HT1080 (cell line): ENCODE data around the gene BRSK2. TPM values are rescaled to one million over a fixed set of nuclear protein-coding genes. Genes with fewer than 3 reads are reported as not detected.
"Not testable (repeated sequence)": the region's sequence is repeated elsewhere in the genome, so short reads cannot be mapped to it uniquely, and the experiment has no call there.

ENCODE experiments used
- DNase-seq: peaks from one replicate; pipeline ENCODE4 v3.0.0-alpha.2; 2015; ENCODE audit warnings: low read depth
- total RNA-seq: library from RNA; depleted of rRNA; stranded (reverse); fragments of >200 nt; shearing (Covaris generic); gene quantifications from 2 replicates; pipeline ENCODE4 v1.2.3, GENCODE V29; 2014

The BRSK2 gene
- total RNA-seq, 1 experiment from 2014 or later = 0.58 TPM

DNA sequence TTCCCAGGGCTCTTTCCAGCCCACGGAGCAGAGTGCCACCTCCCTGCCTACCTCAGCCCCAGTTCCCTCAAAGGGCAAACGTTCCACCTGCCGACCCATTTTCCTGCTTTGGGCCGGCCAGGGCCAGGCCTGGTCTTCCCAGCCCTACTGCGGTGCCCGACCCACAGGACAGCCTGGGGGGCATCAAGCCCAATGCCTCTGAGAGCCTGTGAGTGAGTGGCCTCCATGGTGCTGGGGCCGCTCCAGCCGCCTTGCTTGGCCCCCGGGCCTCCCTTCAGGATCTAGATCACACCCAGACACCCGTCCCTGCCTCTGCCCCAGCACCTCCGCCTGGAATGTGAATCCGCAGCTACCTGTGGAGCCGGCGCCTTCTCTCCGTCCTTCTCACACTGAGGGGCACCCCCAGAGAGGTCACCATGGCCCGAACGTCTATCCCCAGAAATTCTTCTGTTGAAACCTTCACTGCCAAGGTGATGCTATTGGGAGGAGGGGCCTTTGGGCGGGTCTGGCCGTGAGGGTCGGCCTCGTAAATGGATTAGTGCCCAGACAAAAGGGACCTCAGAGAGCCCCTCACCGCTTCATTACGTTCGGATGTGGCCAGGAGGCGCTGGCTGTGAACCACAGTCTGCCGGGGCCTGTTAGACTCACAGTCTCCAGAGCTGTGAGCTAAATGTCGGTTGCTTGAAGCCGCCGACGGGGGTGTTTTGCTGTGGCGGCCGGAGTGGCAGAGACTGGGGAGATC is 36.2 kb upstream of the BRSK2 start:
- no peak for DNase-seq

DNA sequence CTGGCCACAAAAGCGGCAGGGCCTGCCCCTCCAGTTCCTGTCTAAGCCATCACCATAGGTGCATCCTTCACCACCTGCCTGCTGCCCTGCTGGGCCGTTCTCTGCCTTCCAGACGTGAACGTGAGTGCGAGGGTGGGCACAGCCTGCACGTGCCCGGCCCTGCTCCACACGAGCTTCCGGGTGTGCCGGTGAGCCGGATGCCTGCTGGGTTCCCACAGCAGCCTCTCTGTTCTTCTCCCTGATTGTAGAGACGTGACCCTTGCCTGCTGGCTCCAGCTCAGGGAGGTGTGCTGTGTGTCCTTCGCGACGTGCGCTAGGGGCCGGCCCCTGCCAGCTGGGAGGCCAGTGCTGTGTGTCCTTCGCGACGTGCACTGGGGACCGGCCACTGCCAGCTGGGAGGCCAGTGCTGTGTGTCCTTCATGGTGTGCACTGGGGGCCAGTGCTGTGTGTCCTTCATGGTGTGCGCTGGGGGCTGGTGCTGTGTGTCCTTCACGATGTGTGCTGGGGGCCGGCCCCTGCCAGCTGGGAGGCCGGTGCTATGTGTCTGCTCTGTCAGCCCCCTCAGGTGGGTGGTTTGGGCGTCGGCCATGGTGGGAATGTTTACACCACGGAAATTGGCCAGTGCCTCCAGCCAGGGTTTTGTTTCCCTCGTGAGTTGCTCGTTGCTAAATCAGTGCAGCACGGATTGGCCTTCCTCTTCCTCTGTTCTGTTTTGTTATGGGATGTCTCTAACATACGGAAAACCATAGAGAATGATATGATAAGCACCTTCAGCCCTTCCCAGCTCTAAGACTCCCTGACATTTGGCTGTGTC is 35.4 kb upstream of the BRSK2 start:
- no peak for DNase-seq

DNA sequence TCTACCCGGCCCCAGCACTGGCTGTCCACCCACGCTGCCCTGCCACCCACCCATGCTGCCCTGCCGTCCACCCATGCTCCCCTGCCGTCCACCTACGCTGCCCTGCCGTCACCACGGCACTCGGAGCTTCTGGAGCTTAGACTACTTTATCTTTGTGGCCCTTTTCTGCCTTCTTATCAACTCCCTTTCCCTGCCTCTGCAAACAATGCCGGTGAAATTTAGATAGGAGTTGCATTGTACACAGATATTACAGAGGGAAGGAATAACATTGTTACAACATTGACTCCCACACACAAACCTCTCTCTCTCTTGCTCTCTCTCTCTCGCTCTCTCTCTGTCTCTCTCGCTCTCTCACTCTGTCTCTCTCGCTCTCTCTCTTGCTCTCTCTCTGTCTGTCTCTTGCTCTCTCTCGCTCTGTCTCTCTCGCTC is 33.7 kb upstream of the BRSK2 start:
- DNase-seq = no peak

DNA sequence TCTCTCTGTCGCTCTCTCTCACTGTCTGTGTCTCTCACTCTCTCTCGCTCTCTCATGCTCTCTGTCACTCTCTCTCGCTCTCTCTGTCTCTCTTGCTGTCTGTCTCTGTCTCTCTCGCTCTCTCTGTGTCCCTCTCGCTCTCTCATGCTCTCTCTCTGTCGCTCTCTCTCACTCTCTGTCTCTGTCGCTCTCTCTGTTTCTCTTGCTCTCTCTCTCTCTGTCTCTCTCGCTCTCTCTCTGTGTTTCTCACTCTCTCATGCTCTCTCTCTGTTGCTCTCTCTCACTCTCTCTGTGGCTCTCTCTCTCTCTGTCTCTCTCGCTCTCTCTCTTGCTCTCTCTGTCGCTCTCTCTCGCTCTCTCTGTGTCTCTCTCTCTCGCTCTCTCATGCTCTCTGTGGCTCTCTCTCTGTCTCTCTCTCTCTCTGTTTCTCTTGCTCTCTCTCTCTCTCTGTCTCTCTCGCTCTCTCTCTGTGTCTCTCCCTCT is 33.2 kb upstream of the BRSK2 start:
- DNase-seq = no peak

DNA sequence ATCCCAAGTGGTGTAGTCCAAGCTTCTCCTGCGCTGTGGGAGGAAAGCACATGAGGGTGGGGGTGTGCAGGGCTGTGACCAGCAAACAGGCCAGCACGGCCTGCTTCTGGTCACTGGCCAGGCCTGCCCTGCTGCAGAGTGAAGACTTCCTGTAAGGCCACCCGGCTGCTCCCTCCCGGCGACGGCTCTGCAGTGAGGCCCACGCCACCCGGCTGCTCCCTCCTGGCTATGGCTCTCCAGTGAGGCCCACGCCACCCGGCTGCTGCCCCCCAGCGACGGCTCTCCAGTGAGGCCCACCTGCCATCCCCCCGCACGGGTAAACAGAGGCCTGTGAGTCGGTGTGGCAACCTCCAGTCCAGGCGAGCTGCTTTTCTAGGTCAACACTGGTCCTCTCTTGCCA is 31.4 kb upstream of the BRSK2 start:
- no peak for DNase-seq

DNA sequence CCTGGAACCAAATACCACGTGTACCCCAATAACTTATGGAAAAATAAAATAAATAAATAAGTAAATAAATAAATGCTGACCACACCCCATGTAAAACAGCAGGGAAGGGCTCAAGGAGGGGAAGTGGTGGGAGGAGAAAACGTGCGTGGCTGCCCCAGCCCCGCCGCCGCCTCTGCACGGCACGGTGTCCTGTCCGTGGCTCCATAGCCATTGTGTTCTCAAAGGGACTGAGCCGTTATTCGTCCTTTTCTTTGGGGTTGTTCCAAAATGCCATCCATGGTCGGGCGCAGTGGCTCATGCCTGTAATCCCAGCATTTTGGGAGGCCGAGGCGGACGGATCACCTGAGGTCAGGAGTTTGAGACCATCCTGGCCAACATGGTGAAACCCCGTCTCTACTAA is 30.8 kb upstream of the BRSK2 start:
- DNase-seq = not testable (repeated sequence)

DNA sequence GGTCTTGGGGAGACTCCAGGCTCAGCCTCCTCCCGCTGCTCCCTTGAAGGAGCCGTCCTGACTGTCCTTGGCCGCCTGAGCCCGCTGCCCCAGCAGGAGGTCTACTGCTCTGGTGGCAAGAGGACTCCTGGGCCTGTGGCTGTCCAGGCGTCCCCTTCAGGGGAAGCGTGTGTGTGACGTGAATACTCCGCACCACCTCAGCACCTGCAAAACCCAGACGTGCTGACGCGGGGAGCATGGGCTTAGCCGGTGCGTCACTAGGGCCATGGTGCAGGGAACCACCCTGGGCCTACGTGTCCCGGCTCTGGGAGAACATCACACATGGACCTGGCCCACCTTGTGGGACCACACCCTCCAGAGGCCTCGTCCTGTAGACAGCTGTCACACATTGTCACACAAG is 30.2 kb upstream of the BRSK2 start:
- no peak for DNase-seq

DNA sequence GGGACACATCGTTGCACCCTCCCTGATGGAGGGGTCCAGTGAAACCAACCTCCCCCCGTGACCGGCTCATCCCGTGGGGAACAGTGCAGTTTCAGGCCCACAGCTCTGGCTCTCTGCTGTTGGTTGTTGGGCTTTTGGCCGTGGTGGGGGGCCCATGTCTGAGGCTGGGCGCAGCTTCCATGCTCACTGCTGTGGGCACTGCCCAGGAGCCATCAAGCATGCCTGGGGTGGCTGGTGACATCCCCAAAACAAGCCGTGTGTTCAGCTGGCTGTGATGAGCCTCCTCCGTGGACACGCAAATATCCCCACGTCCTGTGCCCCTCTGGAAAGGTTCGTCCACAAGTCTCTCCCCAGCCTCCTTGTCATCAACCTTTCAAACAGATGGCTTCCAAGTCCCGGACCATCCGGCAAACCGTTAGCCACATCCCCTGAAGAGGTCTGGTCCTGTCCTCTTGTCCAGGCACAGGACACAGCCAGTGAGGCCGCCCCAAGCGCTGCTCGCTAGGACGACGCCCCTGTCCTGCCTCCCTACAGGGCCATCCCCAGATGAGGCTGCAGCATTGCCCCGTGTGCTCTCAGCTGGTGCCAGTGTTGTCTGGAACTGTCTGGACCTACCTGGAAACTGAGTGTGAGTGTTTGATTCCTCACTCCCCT is 29.4 kb upstream of the BRSK2 start:
- DNase-seq = no peak

DNA sequence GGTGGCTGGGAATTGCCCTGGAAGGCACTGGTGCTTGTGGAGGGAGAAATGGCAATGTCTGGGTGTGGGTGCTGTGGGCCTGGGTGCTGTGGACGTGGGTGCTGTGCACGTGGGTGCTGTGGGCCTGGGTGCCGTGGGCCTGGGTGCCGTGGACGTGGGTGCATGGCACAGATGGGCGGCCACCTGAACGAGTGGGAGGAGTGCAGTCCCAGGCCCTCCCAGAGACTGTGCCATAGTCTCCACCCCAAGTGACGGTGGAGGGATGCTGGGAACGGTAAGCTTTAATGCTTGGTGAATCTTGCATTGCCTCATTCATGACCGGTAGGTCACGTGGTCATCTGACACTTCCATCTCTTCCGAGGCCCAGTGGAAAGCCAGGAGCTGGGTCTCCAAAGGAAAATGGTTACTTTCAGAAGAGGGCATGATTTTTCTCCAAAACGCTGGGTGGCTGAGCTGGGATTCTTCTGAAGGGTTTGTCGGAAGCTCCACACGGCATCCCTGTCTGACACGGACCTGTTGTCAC is 28.8 kb upstream of the BRSK2 start:
- no peak for DNase-seq

DNA sequence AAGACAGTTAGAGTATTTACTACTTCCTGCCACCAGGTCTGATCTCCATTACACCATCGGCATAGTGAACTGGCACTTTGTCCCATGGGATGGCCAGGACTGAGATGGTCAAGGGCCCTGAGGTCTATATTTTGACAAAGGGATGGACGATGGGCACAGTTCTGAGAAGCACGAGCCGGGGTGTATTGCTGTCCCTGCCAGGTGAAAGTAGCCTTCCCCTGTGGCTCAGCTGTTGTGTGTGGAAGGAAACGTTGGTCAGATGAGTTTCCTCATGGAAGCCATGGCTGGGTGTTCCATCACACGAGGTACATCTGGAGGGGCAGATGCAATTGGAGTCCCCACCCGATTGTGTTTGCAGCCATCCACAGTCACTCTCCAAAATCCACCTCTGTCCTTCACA is 27.9 kb upstream of the BRSK2 start:
- DNase-seq = no peak

DNA sequence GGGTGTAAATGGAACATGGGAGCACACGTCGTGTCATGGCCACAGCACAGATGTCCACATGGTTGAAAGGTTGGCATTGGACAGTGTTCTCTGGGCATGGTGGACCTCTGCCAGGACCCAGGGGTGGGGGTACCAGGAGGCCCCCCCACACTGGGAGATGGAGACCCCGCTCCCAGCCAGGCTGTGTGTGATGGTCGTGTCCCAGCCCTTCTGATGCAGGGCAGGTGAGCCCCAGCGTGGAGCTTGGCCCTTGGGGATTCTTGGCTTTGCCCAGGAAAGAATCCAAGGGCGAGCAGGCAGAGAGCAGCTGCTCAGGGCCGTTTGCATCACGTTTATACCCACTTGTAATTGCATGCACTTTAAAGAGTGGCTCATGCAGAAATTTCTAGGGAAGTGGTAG is 22.0 kb upstream of the BRSK2 start:
- no peak for DNase-seq

DNA sequence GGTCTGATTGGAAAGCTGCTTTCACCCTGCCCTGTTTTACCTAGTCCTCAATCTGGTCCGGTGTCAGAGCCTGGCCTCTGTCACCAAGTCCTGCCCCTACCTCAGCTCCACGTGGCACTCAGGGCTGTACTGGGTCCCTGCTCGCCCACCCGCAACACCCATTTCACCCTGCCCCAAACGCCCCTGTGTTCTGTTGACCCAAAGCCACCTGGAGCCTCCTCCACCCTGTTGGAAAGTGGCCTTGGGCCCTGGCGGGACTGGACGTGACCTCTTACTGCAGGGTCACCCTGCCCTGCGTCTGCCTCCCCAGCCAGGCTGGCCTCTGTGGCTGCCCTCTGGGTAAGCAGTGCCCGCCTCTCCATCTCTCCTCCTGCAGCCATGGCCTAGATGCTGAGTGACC is 21.5 kb upstream of the BRSK2 start:
- DNase-seq = no peak

DNA sequence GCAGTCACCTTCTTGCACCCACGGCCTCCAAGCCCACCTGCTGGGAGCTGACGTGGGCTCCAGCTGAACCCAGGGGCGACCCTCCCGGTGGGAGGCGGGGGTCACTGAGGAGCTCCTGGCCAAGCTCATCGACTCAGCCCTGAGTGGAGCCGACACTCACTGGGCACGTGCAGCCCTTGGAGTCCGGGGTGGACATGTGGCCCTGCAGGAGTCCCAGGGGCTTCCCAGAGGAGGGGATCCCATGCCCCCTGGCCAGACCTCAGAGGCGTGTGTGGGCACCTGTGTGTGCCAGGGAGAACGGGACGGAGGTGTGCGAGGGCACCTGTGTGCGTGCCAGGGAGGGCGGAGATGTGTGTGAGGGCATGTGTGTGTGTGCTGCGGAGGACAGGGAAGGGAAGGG is 20.8 kb upstream of the BRSK2 start:
- DNase-seq = no peak

DNA sequence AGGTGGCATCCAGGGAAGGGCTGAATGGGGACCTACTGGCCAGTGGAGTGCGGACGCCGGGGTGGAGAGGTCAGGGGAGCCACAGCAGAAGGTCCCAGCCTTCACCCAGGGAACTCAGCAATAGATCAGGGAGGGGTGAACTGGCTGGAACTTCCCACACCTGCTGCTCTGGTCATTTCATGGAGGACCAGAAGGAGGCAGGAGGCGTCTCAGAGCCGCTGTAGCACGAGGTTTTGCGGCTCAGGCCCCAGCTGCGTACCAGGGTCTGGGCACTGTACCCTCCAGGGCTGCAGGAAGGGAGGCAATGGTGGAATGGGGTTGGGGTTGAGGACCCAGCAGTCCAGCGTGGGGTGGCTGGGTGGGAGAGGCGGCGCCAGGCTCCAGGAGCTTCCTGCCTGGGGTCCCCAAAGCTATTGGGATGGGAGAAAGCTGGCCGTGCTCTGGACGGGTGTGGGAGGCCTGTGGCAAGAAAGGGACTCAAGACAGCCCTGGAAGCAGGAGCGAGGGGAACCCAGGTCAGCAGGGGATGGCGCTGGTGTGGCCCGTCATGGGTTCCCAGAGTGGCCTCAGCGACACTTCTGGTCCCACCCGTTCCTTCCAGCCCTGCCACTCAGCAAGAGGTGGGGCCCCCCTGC is 20.2 kb upstream of the BRSK2 start:
- DNase-seq = no peak

DNA sequence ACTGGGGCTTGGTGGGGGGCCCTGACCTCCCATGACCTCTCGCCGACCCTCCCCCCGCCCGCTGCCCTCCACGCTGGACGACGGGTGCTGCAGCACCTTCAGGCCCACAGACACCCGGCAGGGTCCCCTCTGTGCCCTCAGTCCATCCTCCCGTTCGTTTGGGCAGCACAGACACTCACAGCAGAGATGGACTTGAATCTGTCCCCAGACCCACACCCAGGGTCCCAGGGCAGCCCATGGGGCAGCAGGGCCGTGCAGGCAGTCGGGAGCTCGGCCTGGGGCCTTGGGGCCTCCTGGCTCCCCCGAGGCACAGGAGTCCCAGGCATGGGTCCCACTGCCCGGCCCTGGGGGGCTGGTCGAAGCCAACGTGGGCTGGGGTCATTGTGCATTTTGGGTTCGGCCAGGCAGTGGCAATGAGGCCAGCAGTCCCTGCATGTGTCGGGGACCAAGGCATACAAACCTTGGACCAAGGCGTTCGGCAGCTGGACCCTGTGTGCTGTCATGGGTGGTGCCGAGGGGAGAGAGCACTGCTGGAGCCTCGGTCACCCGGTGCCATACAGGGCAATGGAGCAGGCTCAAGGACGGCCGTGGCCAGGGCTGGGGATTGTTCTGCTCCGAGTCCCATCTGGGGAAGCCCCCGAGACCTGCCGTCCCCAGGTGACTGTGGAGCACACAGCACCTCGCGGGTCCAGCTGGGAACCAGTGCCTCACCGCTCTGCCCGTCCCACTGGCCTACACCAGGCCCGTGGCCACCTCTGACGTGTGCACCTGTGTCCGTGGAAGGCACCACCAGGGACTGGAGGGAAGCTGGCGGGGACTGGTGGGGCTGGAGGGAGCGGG is 19.3 kb upstream of the BRSK2 start:
- DNase-seq = no peak

DNA sequence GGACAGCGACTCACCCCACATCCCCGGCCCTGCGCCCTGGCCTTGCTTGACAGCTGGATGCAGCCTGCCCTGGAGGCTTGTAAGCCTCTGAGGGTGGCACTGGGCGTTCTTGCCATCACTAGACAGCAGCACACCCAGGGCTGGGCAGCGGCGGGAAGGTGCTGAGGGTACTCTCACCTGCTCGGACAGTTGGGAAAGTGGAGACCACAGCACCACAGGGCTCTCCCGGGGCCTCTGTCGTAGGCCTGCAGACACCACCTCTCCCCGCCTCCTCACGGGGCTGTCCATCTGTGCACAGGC is 18.8 kb upstream of the BRSK2 start:
- DNase-seq = no peak

DNA sequence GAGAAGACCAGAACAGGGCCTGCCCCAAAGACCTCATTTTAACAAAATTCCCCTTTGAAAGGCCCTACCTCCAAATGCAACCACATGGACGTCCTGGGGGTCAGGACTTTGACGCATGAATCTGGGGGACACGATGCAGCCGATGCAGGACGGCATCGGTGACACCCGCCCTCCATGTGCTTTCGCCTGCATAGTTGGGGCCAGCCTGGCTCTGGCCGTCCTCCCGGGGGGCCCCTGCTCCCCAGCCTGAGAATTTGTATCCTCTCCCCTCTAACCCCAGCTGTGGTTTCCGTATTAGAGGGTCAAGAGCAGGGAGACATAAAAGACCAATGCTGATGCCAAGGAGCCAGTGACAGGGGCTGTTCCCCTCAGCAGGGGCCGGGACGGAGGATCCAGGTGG is 18.4 kb upstream of the BRSK2 start:
- DNase-seq = no peak

DNA sequence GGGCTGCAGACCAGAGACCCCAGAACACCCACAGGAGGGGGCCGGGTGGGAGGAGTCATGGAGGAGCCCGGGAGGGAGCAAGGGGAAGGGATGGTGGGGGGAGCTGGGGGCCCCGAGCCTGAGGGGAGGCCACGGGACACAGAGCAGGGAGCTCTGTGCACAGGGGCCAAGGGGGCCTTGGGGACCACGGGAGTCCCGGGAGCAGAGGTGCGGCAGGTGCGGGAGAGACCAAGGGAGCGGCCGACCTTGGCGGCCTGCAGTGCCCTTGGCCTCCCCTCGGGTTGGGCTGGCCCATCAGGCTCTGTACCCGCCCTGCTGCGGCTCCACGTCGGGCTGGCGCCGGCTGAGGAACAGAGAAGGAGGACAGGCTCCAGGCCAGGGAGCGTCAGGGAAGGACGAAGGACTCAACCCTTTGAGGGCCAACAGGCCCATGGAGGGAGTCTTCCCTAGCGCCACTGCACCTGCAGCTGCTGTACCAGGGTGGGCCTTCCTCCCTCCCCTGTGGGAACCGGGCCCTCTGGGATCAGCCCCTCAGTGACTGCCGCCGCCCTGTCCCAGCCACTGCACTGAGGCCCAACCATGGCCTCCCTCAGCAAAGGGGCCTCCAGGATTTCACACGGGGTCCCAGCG is 17.8 kb upstream of the BRSK2 start:
- DNase-seq = no peak

DNA sequence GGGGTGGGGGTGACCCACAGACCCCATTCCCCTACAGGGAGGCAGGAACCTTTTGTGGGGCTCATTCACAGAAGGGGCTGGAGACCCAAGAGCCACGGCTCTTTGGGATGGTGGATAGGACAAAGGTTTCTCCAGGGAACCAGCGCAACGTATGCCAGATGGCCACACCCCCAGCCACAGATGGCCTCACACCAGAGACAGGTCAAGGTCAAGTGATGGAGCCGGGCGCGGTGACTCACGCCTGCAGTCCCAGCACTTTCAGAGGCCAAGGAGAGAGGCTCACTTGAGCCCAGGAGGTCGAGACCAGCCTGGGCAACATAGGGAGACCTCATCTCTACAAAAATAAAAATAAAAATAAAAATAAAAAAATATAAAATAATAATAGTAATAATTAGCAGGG is 17.1 kb upstream of the BRSK2 start:
- no peak for DNase-seq

DNA sequence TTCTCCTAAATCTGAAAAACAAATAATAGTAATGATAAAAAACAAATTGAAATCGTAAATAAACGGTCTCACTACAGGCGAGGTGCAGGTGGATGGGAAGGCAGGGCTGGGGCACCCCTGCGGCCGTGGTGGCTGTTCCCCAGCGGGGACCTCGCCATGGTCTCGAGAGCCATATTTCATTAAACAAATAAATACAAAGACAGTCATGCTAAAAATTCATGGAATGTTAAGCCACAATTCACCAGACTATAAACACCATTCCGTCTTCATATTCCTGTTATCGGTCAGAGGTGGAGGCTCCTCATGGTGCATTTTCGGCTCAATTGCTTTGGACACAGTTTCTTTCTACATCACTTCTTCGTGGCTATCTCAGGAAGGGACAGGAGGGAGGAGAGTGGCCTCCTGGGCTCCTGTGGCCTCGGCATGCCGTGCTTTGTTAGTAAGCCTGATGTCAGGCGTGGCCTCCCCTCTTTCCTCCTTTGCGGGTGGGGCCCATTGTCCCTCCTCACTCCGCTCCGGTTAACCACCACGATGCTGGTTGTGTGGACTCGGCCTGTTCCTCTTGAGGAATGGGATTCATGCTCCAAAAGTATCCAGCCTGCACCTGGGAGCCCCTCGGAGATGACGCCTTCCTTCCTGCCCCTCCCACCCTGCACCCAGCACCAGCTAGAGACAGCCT is 16.1 kb upstream of the BRSK2 start:
- DNase-seq = no peak
